Activated B cell treated with CpG ODN at 0.5 μM for 24 hours (primary cell): Measurements from ENCODE around the gene MYADM. TPM values are rescaled to one million over a fixed set of nuclear protein-coding genes. Genes with fewer than 3 reads are reported as not detected.
A peak's percentile ranks its signal among the peaks of the same experiment; 100 is the strongest.
"Not testable (repeated sequence)": the region's sequence is repeated elsewhere in the genome, so short reads cannot be mapped to it uniquely, and the experiment has no call there.

ENCODE experiments used
- ATAC-seq: fragments of 200-7000 bp; cut with Tn5 transposase; one replicate; pipeline ENCODE4 v1.10.0; 2021; ENCODE audit warnings: low read depth, mild to moderate bottlenecking, moderate library complexity
- CTCF ChIA-PET: fragments of 350-600 bp; sonication (Branson Sonifier 250); formaldehyde crosslinking; loops from one replicate; lab custom pipeline; 2021; ENCODE audit warnings: antibody characterized with exemption; lab: Charles Lee
- POLR2A ChIA-PET: fragments of 350-600 bp; sonication (Branson Sonifier 250); formaldehyde crosslinking; loops from one replicate; lab custom pipeline; 2021; ENCODE audit warnings: antibody characterized with exemption; lab: Charles Lee
- DNase-seq: peaks from one replicate; pipeline ENCODE4 v3.0.0; 2022
- H3K27ac Mint-ChIP-seq: one replicate; pipeline ENCODE4 v1.8.0; 2020; ENCODE audit warnings: mixed read lengths
- H3K27me3 Mint-ChIP-seq: one replicate; pipeline ENCODE4 v1.8.0; 2021; ENCODE audit warnings: mixed read lengths
- H3K36me3 Mint-ChIP-seq: one replicate; pipeline ENCODE4 v1.8.0; 2021; ENCODE audit warnings: low read depth, mixed read lengths
- H3K4me1 Mint-ChIP-seq: one replicate; pipeline ENCODE4 v1.8.0; 2021; ENCODE audit warnings: mixed read lengths
- H3K4me3 Mint-ChIP-seq: one replicate; pipeline ENCODE4 v1.8.0; 2020; ENCODE audit warnings: mild to moderate bottlenecking, mixed read lengths
- H3K9me3 Mint-ChIP-seq: one replicate; pipeline ENCODE4 v1.8.0; 2020; ENCODE audit warnings: mixed read lengths
- intact Hi-C: fragments of 100-400 bp; cut with micrococcal nuclease; formaldehyde crosslinking; loops from one replicate; pipeline ENCODE4 v1.15.1; 2024
- total RNA-seq: library from RNA; stranded (reverse); gene quantifications from 2 replicates; pipeline ENCODE4 v1.2.3, GENCODE V29; 2022
- TF ChIP-seq, protein P1 (sequence below): fragments of 200-600 bp; IDR thresholded peaks from one replicate; pipeline ENCODE4 v1.8.0; 2022; ENCODE audit warnings: antibody characterized with exemption, mild to moderate bottlenecking

MYADM gene
- total RNA-seq, 1 donor from 2014 or later = 10.9 TPM

GRCh38 chr19:53868892-53869804, 1.5 kb downstream of the MYADM start:
- CTCF ChIA-PET = no interaction called here
- Mint-ChIP-seq H3K36me3 (peaks cover 15% of the 10 kb centered on the region), H3K9me3 (no peaks in the 10 kb centered on the region), H3K4me1 (peaks cover 58% of the 10 kb centered on the region), H3K27ac (peak overlapping the region; percentile 85), H3K27me3 (no peaks in the 10 kb centered on the region), H3K4me3 (peak overlapping the region; percentile 91)
- POLR2A ChIA-PET = interaction anchor here (1.6 to 2.3 kb wide), 2 partner anchors 10 to 268 kb away, joined by 4 to 10 read pairs; partner anchors contain the start of gene CNOT3
- TF ChIP-seq, protein P1, sequence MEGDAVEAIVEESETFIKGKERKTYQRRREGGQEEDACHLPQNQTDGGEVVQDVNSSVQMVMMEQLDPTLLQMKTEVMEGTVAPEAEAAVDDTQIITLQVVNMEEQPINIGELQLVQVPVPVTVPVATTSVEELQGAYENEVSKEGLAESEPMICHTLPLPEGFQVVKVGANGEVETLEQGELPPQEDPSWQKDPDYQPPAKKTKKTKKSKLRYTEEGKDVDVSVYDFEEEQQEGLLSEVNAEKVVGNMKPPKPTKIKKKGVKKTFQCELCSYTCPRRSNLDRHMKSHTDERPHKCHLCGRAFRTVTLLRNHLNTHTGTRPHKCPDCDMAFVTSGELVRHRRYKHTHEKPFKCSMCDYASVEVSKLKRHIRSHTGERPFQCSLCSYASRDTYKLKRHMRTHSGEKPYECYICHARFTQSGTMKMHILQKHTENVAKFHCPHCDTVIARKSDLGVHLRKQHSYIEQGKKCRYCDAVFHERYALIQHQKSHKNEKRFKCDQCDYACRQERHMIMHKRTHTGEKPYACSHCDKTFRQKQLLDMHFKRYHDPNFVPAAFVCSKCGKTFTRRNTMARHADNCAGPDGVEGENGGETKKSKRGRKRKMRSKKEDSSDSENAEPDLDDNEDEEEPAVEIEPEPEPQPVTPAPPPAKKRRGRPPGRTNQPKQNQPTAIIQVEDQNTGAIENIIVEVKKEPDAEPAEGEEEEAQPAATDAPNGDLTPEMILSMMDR = no peak
- ATAC-seq = peak; percentile 32
- intact Hi-C loops = loop anchor here (1.0 to 5.0 kb wide), 5 partner anchors 233 to 1783 kb away; partner anchors contain the start of genes LENG8, NDUFA3, OSCAR and PRPF31
- peak; percentile 76 for DNase-seq

DNA sequence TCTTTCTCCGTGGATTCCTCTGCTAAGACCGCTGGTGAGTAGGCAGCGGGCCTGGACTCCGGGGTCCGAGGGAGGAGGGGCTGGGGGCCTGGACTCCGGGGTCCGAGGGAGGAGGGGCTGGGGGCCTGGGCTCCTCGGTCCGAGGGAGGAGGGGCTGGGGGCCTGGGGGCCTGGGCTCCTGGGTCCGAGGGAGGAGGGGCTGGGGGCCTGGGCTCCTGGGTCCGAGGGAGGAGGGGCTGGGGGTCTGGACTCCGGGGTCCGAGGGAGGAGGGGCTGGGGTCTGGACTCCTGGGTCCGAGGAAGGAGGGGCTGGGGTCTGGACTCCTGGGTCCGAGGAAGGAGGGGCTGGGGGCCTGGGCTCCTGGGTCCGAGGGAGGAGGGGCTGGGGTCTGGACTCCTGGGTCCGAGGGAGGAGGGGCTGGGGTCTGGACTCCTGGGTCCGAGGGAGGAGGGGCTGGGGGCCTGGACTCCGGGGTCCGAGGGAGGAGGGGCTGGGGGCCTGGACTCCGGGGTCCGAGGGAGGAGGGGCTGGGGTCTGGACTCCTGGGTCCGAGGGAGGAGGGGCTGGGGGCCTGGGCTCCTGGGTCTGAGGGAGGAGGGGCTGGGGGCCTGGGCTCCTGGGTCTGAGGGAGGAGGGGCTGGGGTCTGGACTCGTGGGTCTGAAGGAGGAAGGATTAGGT, 2.3 kb downstream of the MYADM start:
- not testable (repeated sequence) for DNase-seq

GRCh38 chr19:53870485-53870844, 2.8 kb downstream of the MYADM start:
- peaks cover 67% of the 10 kb centered on the region for H3K4me1 Mint-ChIP-seq
- ChIA-PET POLR2A (interaction anchor here (0.6 to 1.5 kb wide), 4 partner anchors 9 to 23 kb away, joined by 3 to 7 read pairs (median 4); partner anchors contain the start of gene PRKCG), CTCF (no interaction called here)
- H3K36me3 Mint-ChIP-seq = peaks cover 23% of the 10 kb centered on the region
- no peaks in the 10 kb centered on the region for H3K27me3 Mint-ChIP-seq
- ATAC-seq = no peak
- peak overlapping the region; percentile 86 for H3K27ac Mint-ChIP-seq
- H3K9me3 Mint-ChIP-seq = no peaks in the 10 kb centered on the region
- peak; percentile 34 for DNase-seq
- TF ChIP-seq, protein P1 = no peak
- intact Hi-C loops = no loop called here
- peak overlapping the region; percentile 71 for H3K4me3 Mint-ChIP-seq

More for the DNA sequence above, 2.3 kb downstream of the MYADM start:
- POLR2A ChIA-PET = interaction anchor here (0.6 to 0.9 kb wide), 2 partner anchors 9 to 24 kb away, joined by 3 to 4 read pairs; no protein-coding TSS in a partner anchor
- H3K27me3 Mint-ChIP-seq, CTCF ChIA-PET, ATAC-seq, H3K9me3 Mint-ChIP-seq: not testable (repeated sequence)
- Mint-ChIP-seq H3K4me1 (peaks cover 66% of the 10 kb centered on the region), H3K27ac (peak overlapping the region; percentile 86), H3K4me3 (peak overlapping the region; percentile 91), H3K36me3 (peaks cover 23% of the 10 kb centered on the region)
- intact Hi-C loops = loop anchor here (1.0 to 5.0 kb wide), 5 partner anchors 232 to 1782 kb away; partner anchors contain the start of genes LENG8, NDUFA3, OSCAR and PRPF31

- no peak for ATAC-seq
- TF ChIP-seq, protein P1 = no peak
- no peak for DNase-seq
- Mint-ChIP-seq H3K27ac (peak overlapping the region; percentile 86), H3K4me3 (peak overlapping the region; percentile 61), H3K27me3 (no peaks in the 10 kb centered on the region), H3K4me1 (peaks cover 63% of the 10 kb centered on the region), H3K36me3 (peaks cover 25% of the 10 kb centered on the region), H3K9me3 (no peaks in the 10 kb centered on the region)
- ChIA-PET POLR2A (interaction anchor here (1.4 to 1.5 kb wide), 2 partner anchors 10 to 12 kb away, joined by 5 to 7 read pairs; partner anchors contain the start of gene PRKCG), CTCF (no interaction called here)
- intact Hi-C loops = no loop called here
Observed at GRCh38 chr19:53871454-53871853, 3.8 kb downstream of the MYADM start.

- Mint-ChIP-seq H3K27me3 (no peaks in the 10 kb centered on the region), H3K27ac (no peak overlapping the region), H3K9me3 (no peaks in the 10 kb centered on the region), H3K36me3 (peaks cover 25% of the 10 kb centered on the region), H3K4me1 (peaks cover 63% of the 10 kb centered on the region), H3K4me3 (no peak overlapping the region)
- intact Hi-C loops = no loop called here
- ChIA-PET POLR2A (no interaction called here), CTCF (no interaction called here)
- ATAC-seq (no peak), DNase-seq (no peak)
- TF ChIP-seq, protein P1 = no peak
Observed at GRCh38 chr19:53872762-53873161, 5.1 kb downstream of the MYADM start.
